ENCODE data around the gene SLC24A4.

Gene SLC24A4

GRCh38 chr14:92544051-92544720 is 221.2 kb downstream of the SLC24A4 start:
- H3K27me3 ChIP-seq (ENCODE audit: insufficient read depth, poor library complexity, severe bottlenecking), result no peaks in the 10 kb centered on the region
- H3K27ac ChIP-seq (ENCODE audit: poor library complexity, severe bottlenecking), result no peak overlapping the region
- DNase-seq (ENCODE audit: low spot score) (no peak), ATAC-seq (ENCODE audit: low read depth) (no peak)
- H3K9me3 ChIP-seq (ENCODE audit: severe bottlenecking), result no peaks in the 10 kb centered on the region
- no peaks in the 10 kb centered on the region for H3K36me3 ChIP-seq (ENCODE audit: low read depth)
- TF ChIP-seq CTCF (IDR thresholded peaks at IDR 0.05; ENCODE audit: poor library complexity, severe bottlenecking), result no peak
- no peak overlapping the region for H3K4me3 ChIP-seq (ENCODE audit: severe bottlenecking)
- H3K4me1 ChIP-seq (ENCODE audit: insufficient read depth, poor library complexity, severe bottlenecking), result peaks cover 6% of the 10 kb centered on the region

GRCh38 chr14:92546347-92547053 is 223.5 kb downstream of the SLC24A4 start:
- ATAC-seq (ENCODE audit: low read depth) (no peak), DNase-seq (ENCODE audit: low spot score) (no peak)
- Histone ChIP-seq H3K27ac (ENCODE audit: poor library complexity, severe bottlenecking) (no peak overlapping the region), H3K9me3 (ENCODE audit: severe bottlenecking) (no peaks in the 10 kb centered on the region), H3K4me1 (ENCODE audit: insufficient read depth, poor library complexity, severe bottlenecking) (no peaks in the 10 kb centered on the region), H3K36me3 (ENCODE audit: low read depth) (no peaks in the 10 kb centered on the region), H3K4me3 (ENCODE audit: severe bottlenecking) (no peak overlapping the region), H3K27me3 (ENCODE audit: insufficient read depth, poor library complexity, severe bottlenecking) (no peaks in the 10 kb centered on the region)
- no peak for TF ChIP-seq CTCF (IDR thresholded peaks at IDR 0.05; ENCODE audit: poor library complexity, severe bottlenecking)

GRCh38 chr14:92549105-92549858 is 226.3 kb downstream of the SLC24A4 start:
- ATAC-seq (ENCODE audit: low read depth) (peak; percentile 7; the same call in 1 of the 3 replicates), DNase-seq (ENCODE audit: low spot score) (no peak)
- Histone ChIP-seq H3K4me3 (ENCODE audit: severe bottlenecking) (no peak overlapping the region), H3K4me1 (ENCODE audit: insufficient read depth, poor library complexity, severe bottlenecking) (no peaks in the 10 kb centered on the region), H3K9me3 (ENCODE audit: severe bottlenecking) (no peaks in the 10 kb centered on the region), H3K27ac (ENCODE audit: poor library complexity, severe bottlenecking) (no peak overlapping the region), H3K36me3 (ENCODE audit: low read depth) (no peaks in the 10 kb centered on the region), H3K27me3 (ENCODE audit: insufficient read depth, poor library complexity, severe bottlenecking) (no peaks in the 10 kb centered on the region)
- no peak for TF ChIP-seq CTCF (IDR thresholded peaks at IDR 0.05; ENCODE audit: poor library complexity, severe bottlenecking)

GRCh38 chr14:92549859-92550230 is 226.9 kb downstream of the SLC24A4 start:
- DNase-seq (ENCODE audit: low spot score) (no peak), ATAC-seq (ENCODE audit: low read depth) (no peak)
- no peaks in the 10 kb centered on the region for H3K4me1 ChIP-seq (ENCODE audit: insufficient read depth, poor library complexity, severe bottlenecking)
- no peaks in the 10 kb centered on the region for H3K36me3 ChIP-seq (ENCODE audit: low read depth)
- no peak overlapping the region for H3K4me3 ChIP-seq (ENCODE audit: severe bottlenecking)
- H3K27ac ChIP-seq (ENCODE audit: poor library complexity, severe bottlenecking), result no peak overlapping the region
- H3K9me3 ChIP-seq (ENCODE audit: severe bottlenecking), result no peaks in the 10 kb centered on the region
- no peaks in the 10 kb centered on the region for H3K27me3 ChIP-seq (ENCODE audit: insufficient read depth, poor library complexity, severe bottlenecking)
- no peak for TF ChIP-seq CTCF (IDR thresholded peaks at IDR 0.05; ENCODE audit: poor library complexity, severe bottlenecking)

Data from RWPE2 (cell line).